ENCODE measurements around the gene ZC3H6. TPM values are rescaled to one million over a fixed set of nuclear protein-coding genes. Genes with fewer than 3 reads are reported as not detected.

ZC3H6 gene
- total RNA-seq, 1 donor from 2014 or later, result 6.2 TPM

GRCh38 chr2:112290648-112291047 lies 15.3 kb downstream of the ZC3H6 start:
- H3K4me3 Mint-ChIP-seq, result no peak overlapping the region
- no peak overlapping the region for H3K27ac Mint-ChIP-seq
- no peaks in the 10 kb centered on the region for H3K27me3 Mint-ChIP-seq
- no peak for DNase-seq
- H3K9me3 Mint-ChIP-seq, result no peaks in the 10 kb centered on the region
- intact Hi-C loops (cut with micrococcal nuclease), result no loop called here
- H3K4me1 Mint-ChIP-seq, result no peaks in the 10 kb centered on the region
- H3K36me3 Mint-ChIP-seq (ENCODE audit: low read depth), result no peaks in the 10 kb centered on the region

- peaks cover 4% of the 10 kb centered on the region for H3K4me1 Mint-ChIP-seq
- no peaks in the 10 kb centered on the region for H3K27me3 Mint-ChIP-seq
- no peak for DNase-seq
- no peak overlapping the region for H3K27ac Mint-ChIP-seq
- no peaks in the 10 kb centered on the region for H3K9me3 Mint-ChIP-seq
- intact Hi-C loops (cut with micrococcal nuclease), result no loop called here
- no peaks in the 10 kb centered on the region for H3K36me3 Mint-ChIP-seq (ENCODE audit: low read depth)
- H3K4me3 Mint-ChIP-seq, result no peak overlapping the region
Observed at GRCh38 chr2:112293636-112294401, 18.4 kb downstream of the ZC3H6 start.

DNA sequence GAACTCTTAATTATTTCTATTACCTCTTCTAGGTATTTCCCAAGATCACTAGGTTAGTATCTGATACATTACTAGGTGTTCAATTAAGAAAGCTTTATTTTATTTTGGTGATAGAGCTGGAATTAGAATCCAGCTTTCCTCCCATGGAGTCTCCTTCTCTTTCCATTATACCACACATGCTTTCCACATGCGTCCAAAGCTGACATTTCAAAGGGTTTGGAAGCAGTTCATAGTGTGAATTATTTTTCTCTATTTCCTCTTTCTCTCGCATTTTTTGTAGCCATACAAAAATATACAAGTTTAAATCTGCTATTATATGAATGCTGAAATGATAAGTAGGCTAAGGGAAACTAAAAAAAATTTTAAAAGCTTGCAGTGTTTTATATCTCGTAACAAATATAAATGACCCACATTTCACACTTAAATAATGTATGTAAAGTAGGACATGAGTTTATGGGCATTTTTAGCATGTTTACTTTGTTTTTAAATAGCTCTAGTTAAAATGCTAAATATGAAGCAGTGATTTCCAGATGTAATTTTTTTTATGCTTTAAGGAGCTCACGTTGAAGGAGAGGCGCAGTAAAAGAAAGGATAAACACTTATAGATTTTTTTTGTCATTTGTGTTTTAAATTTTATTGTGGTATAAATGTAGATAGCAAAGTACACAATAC lies 20.1 kb downstream of the ZC3H6 start:
- peaks cover 4% of the 10 kb centered on the region for H3K36me3 Mint-ChIP-seq (ENCODE audit: low read depth)
- H3K4me1 Mint-ChIP-seq, result peaks cover 4% of the 10 kb centered on the region

GRCh38 chr2:112296407-112296806 lies 21.0 kb downstream of the ZC3H6 start:
- no peak for DNase-seq
- peaks cover 9% of the 10 kb centered on the region for H3K36me3 Mint-ChIP-seq (ENCODE audit: low read depth)
- intact Hi-C loops (cut with micrococcal nuclease), result no loop called here
- H3K4me1 Mint-ChIP-seq, result peaks cover 4% of the 10 kb centered on the region
- no peak overlapping the region for H3K4me3 Mint-ChIP-seq
- no peaks in the 10 kb centered on the region for H3K9me3 Mint-ChIP-seq
- no peaks in the 10 kb centered on the region for H3K27me3 Mint-ChIP-seq
- no peak overlapping the region for H3K27ac Mint-ChIP-seq

More for the DNA sequence above, 20.1 kb downstream of the ZC3H6 start:
- Mint-ChIP-seq H3K9me3 (no peaks in the 10 kb centered on the region), H3K27ac (no peak overlapping the region), H3K4me3 (no peak overlapping the region), H3K27me3 (no peaks in the 10 kb centered on the region)
- DNase-seq, result no peak
- intact Hi-C loops (cut with micrococcal nuclease), result no loop called here

- intact Hi-C loops (cut with micrococcal nuclease), result no loop called here
- Mint-ChIP-seq H3K27ac (no peak overlapping the region), H3K36me3 (ENCODE audit: low read depth) (peaks cover 29% of the 10 kb centered on the region), H3K4me1 (peaks cover 5% of the 10 kb centered on the region), H3K4me3 (no peak overlapping the region), H3K27me3 (no peaks in the 10 kb centered on the region), H3K9me3 (no peaks in the 10 kb centered on the region)
- no peak for DNase-seq
Observed at GRCh38 chr2:112301171-112301584, 25.8 kb downstream of the ZC3H6 start.

- H3K27ac Mint-ChIP-seq, result no peak overlapping the region
- H3K4me1 Mint-ChIP-seq, result peaks cover 2% of the 10 kb centered on the region
- H3K4me3 Mint-ChIP-seq, result no peak overlapping the region
- H3K27me3 Mint-ChIP-seq, result no peaks in the 10 kb centered on the region
- peaks cover 29% of the 10 kb centered on the region for H3K36me3 Mint-ChIP-seq (ENCODE audit: low read depth)
- H3K9me3 Mint-ChIP-seq, result no peaks in the 10 kb centered on the region
- no peak for DNase-seq
- intact Hi-C loops (cut with micrococcal nuclease), result no loop called here
Observed at GRCh38 chr2:112301973-112302372, 26.6 kb downstream of the ZC3H6 start.

DNA sequence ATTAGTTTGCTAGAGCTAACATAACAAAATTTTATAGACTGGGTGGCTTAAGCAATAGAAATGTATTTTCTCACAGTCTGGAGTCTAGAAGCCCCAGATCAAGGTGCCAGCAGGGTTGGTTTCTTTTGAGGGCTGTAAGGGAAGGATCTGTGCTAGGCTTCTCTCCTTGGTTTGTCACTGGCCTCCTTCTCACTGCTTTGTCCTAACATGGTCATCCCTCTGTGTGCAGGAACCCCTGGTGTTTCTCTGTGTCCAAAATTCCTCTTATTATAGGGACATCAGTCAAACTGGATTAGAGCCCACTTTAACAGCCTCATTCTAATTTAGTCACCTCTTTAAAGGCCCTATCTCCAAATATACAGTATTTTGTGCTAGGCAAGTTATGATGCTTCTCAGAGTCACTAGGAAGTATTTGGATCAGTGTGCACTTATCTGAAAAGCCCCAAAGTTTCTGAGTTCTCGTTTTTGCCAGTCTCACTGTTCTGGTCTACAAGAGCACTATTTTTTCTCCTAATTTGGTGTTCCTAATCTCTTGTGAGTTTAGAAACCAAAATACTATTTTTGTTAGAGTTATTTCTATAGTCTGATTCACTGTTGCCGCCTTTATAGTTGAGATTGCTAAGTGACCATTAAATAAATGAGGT lies 29.0 kb downstream of the ZC3H6 start:
- Mint-ChIP-seq H3K27me3 (no peaks in the 10 kb centered on the region), H3K4me3 (no peak overlapping the region), H3K4me1 (peaks cover 1% of the 10 kb centered on the region), H3K36me3 (ENCODE audit: low read depth) (peaks cover 32% of the 10 kb centered on the region), H3K27ac (no peak overlapping the region), H3K9me3 (no peaks in the 10 kb centered on the region)
- intact Hi-C loops (cut with micrococcal nuclease), result no loop called here
- no peak for DNase-seq

- intact Hi-C loops (cut with micrococcal nuclease), result no loop called here
- no peak overlapping the region for H3K27ac Mint-ChIP-seq
- no peaks in the 10 kb centered on the region for H3K27me3 Mint-ChIP-seq
- H3K9me3 Mint-ChIP-seq, result no peaks in the 10 kb centered on the region
- peaks cover 33% of the 10 kb centered on the region for H3K36me3 Mint-ChIP-seq (ENCODE audit: low read depth)
- DNase-seq, result no peak
- no peak overlapping the region for H3K4me3 Mint-ChIP-seq
- peaks cover 1% of the 10 kb centered on the region for H3K4me1 Mint-ChIP-seq
Observed at GRCh38 chr2:112305132-112305531, 29.7 kb downstream of the ZC3H6 start.

DNA sequence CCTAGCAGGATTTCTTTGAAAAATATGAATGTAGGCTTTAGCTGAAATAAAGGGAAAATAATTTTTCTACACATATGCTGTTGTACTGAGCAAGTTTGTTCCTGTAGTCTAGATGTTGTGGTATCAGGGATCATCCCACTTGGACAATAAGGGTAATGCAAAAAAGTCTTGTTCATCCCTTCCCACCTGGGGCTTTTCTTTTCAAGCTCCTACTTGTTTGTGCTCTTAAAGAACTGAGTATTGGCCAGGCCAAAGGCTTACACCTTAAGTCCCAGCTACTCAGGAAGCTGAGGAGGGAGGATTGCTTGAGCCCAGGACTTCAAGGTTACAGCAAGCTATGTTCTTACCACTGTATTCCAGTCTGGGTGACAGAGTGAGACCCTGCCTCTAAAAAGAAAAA lies 35.5 kb downstream of the ZC3H6 start:
- intact Hi-C loops (cut with micrococcal nuclease), result no loop called here
- Mint-ChIP-seq H3K27me3 (no peaks in the 10 kb centered on the region), H3K4me3 (no peak overlapping the region), H3K4me1 (no peaks in the 10 kb centered on the region), H3K9me3 (no peaks in the 10 kb centered on the region), H3K27ac (no peak overlapping the region), H3K36me3 (ENCODE audit: low read depth) (peaks cover 13% of the 10 kb centered on the region)
- DNase-seq, result no peak

- Mint-ChIP-seq H3K36me3 (ENCODE audit: low read depth) (peaks cover 13% of the 10 kb centered on the region), H3K4me1 (no peaks in the 10 kb centered on the region), H3K4me3 (no peak overlapping the region), H3K9me3 (no peaks in the 10 kb centered on the region), H3K27ac (no peak overlapping the region), H3K27me3 (no peaks in the 10 kb centered on the region)
- intact Hi-C loops (cut with micrococcal nuclease), result no loop called here
- no peak for DNase-seq
Observed at GRCh38 chr2:112311932-112312331, 36.5 kb downstream of the ZC3H6 start.

GRCh38 chr2:112312821-112313220 lies 37.4 kb downstream of the ZC3H6 start:
- DNase-seq, result no peak

GRCh38 chr2:112314856-112315255 lies 39.5 kb downstream of the ZC3H6 start:
- Mint-ChIP-seq H3K9me3 (no peaks in the 10 kb centered on the region), H3K27me3 (no peaks in the 10 kb centered on the region), H3K36me3 (ENCODE audit: low read depth) (peaks cover 8% of the 10 kb centered on the region), H3K4me3 (no peak overlapping the region), H3K27ac (no peak overlapping the region), H3K4me1 (no peaks in the 10 kb centered on the region)
- no peak for DNase-seq
- intact Hi-C loops (cut with micrococcal nuclease), result no loop called here

More at GRCh38 chr2:112312821-112313220, 37.4 kb downstream of the ZC3H6 start:
- no peaks in the 10 kb centered on the region for H3K27me3 Mint-ChIP-seq
- intact Hi-C loops (cut with micrococcal nuclease), result no loop called here
- H3K4me1 Mint-ChIP-seq, result no peaks in the 10 kb centered on the region
- no peaks in the 10 kb centered on the region for H3K9me3 Mint-ChIP-seq
- H3K27ac Mint-ChIP-seq, result no peak overlapping the region
- no peak overlapping the region for H3K4me3 Mint-ChIP-seq
- H3K36me3 Mint-ChIP-seq (ENCODE audit: low read depth), result peaks cover 10% of the 10 kb centered on the region

- Mint-ChIP-seq H3K27ac (no peak overlapping the region), H3K4me1 (no peaks in the 10 kb centered on the region), H3K9me3 (no peaks in the 10 kb centered on the region), H3K4me3 (no peak overlapping the region), H3K27me3 (no peaks in the 10 kb centered on the region), H3K36me3 (ENCODE audit: low read depth) (peaks cover under 1% of the 10 kb centered on the region)
- intact Hi-C loops (cut with micrococcal nuclease), result no loop called here
- no peak for DNase-seq
Observed at GRCh38 chr2:112317303-112318158, 42.1 kb downstream of the ZC3H6 start.
